Measurements from ENCODE around the gene GLMP. TPM values are rescaled to one million over a fixed set of nuclear protein-coding genes. Genes with fewer than 3 reads are reported as not detected.

Gene GLMP
- total RNA-seq, 2 donors from 2014 or later, result 17.2 to 19.6 TPM

- no peak overlapping the region for H3K27ac Mint-ChIP-seq
- peaks cover 18% of the 10 kb centered on the region for H3K36me3 Mint-ChIP-seq
- H3K4me1 Mint-ChIP-seq (ENCODE audit: low read depth in 2 of 2), result peaks cover 10 to 11% of the 10 kb centered on the region in 2 donors
- H3K27me3 Mint-ChIP-seq, result no peaks in the 10 kb centered on the region
- ATAC-seq (no peak), DNase-seq (ENCODE audit: low spot score) (no peak)
- H3K9me3 Mint-ChIP-seq, result no peaks in the 10 kb centered on the region
- H3K4me3 Mint-ChIP-seq, result no peak overlapping the region
Measured at GRCh38 chr1:156253634-156254033, 41.8 kb downstream of the GLMP start.

- ATAC-seq (no peak), DNase-seq (ENCODE audit: low spot score) (no peak)
- H3K4me3 Mint-ChIP-seq, result no peak overlapping the region
Measured at GRCh38 chr1:156251527-156251926, 44.0 kb downstream of the GLMP start.

GRCh38 chr1:156249593-156249992, 45.9 kb downstream of the GLMP start:
- no peak for DNase-seq (ENCODE audit: low spot score)
- no peak for ATAC-seq
- H3K4me3 Mint-ChIP-seq, result no peak overlapping the region
- H3K4me1 Mint-ChIP-seq (ENCODE audit: low read depth in 2 of 2), result peaks cover 13 to 17% of the 10 kb centered on the region in 2 donors
- H3K9me3 Mint-ChIP-seq, result no peaks in the 10 kb centered on the region
- peaks cover 18% of the 10 kb centered on the region for H3K36me3 Mint-ChIP-seq
- no peaks in the 10 kb centered on the region for H3K27me3 Mint-ChIP-seq
- no peak overlapping the region for H3K27ac Mint-ChIP-seq

More at GRCh38 chr1:156251527-156251926, 44.0 kb downstream of the GLMP start:
- peaks cover 0 to 5% of the 10 kb centered on the region in 2 donors for H3K4me1 Mint-ChIP-seq (ENCODE audit: low read depth in 2 of 2)
- no peaks in the 10 kb centered on the region for H3K27me3 Mint-ChIP-seq
- peaks cover 18% of the 10 kb centered on the region for H3K36me3 Mint-ChIP-seq
- H3K9me3 Mint-ChIP-seq, result no peaks in the 10 kb centered on the region
- no peak overlapping the region for H3K27ac Mint-ChIP-seq

GRCh38 chr1:156248323-156248683, 47.2 kb downstream of the GLMP start:
- DNase-seq (ENCODE audit: low spot score), result no peak
- Mint-ChIP-seq H3K4me3 (no peak overlapping the region), H3K36me3 (peaks cover 8% of the 10 kb centered on the region), H3K27me3 (no peaks in the 10 kb centered on the region), H3K9me3 (no peaks in the 10 kb centered on the region), H3K4me1 (ENCODE audit: low read depth in 2 of 2) (peaks cover 13 to 18% of the 10 kb centered on the region in 2 donors), H3K27ac (no peak overlapping the region)
- no peak for ATAC-seq

GRCh38 chr1:156247460-156248322, 47.8 kb downstream of the GLMP start, which contains the start of gene PAQR6:
TSS of gene PAQR6 (minus strand) at chr1:156248056. CDS start at chr1:156246731, 1,325 bp downstream.
- ATAC-seq (no peak), DNase-seq (ENCODE audit: low spot score) (no peak)
- Mint-ChIP-seq H3K4me1 (ENCODE audit: low read depth in 2 of 2) (peaks cover 13 to 18% of the 10 kb centered on the region in 2 donors), H3K27me3 (no peaks in the 10 kb centered on the region), H3K9me3 (no peaks in the 10 kb centered on the region), H3K36me3 (peaks cover 2% of the 10 kb centered on the region), H3K4me3 (no peak within 1 kb of the TSS), H3K27ac (no peak within 1 kb of the TSS)

GRCh38 chr1:156246781-156247459, 48.6 kb downstream of the GLMP start:
- no peaks in the 10 kb centered on the region for H3K36me3 Mint-ChIP-seq
- no peak overlapping the region for H3K27ac Mint-ChIP-seq
- no peaks in the 10 kb centered on the region for H3K9me3 Mint-ChIP-seq
- DNase-seq (ENCODE audit: low spot score) (no peak), ATAC-seq (no peak)
- no peak overlapping the region for H3K4me3 Mint-ChIP-seq
- H3K27me3 Mint-ChIP-seq, result no peaks in the 10 kb centered on the region
- H3K4me1 Mint-ChIP-seq (ENCODE audit: low read depth in 2 of 2), result peaks cover 13 to 18% of the 10 kb centered on the region in 2 donors

- H3K36me3 Mint-ChIP-seq, result no peaks in the 10 kb centered on the region
- H3K9me3 Mint-ChIP-seq, result no peaks in the 10 kb centered on the region
- DNase-seq (ENCODE audit: low spot score) (no peak), ATAC-seq (no peak)
- H3K27me3 Mint-ChIP-seq, result no peaks in the 10 kb centered on the region
- peaks cover 13 to 18% of the 10 kb centered on the region in 2 donors for H3K4me1 Mint-ChIP-seq (ENCODE audit: low read depth in 2 of 2)
- no peak overlapping the region for H3K4me3 Mint-ChIP-seq
- H3K27ac Mint-ChIP-seq, result no peak overlapping the region
Measured at GRCh38 chr1:156246241-156246780, 49.2 kb downstream of the GLMP start.

- Mint-ChIP-seq H3K9me3 (no peaks in the 10 kb centered on the region), H3K27me3 (no peaks in the 10 kb centered on the region)
Measured at GRCh38 chr1:156245451-156246232, 49.8 kb downstream of the GLMP start.

GRCh38 chr1:156244712-156245111, 50.8 kb downstream of the GLMP start:
- H3K27me3 Mint-ChIP-seq, result no peaks in the 10 kb centered on the region
- H3K36me3 Mint-ChIP-seq, result peaks cover 4% of the 10 kb centered on the region
- H3K27ac Mint-ChIP-seq, result no peak overlapping the region
- H3K4me3 Mint-ChIP-seq, result peak overlapping the region; percentile 81
- no peak for ATAC-seq
- no peaks in the 10 kb centered on the region for H3K9me3 Mint-ChIP-seq
- peaks cover 13 to 21% of the 10 kb centered on the region in 2 donors for H3K4me1 Mint-ChIP-seq (ENCODE audit: low read depth in 2 of 2)
- DNase-seq (ENCODE audit: low spot score), result no peak

More at GRCh38 chr1:156245451-156246232, 49.8 kb downstream of the GLMP start:
- peaks cover 13 to 21% of the 10 kb centered on the region in 2 donors for H3K4me1 Mint-ChIP-seq (ENCODE audit: low read depth in 2 of 2)
- H3K27ac Mint-ChIP-seq, result peak overlapping the region in 1 of 2 donors; percentile 48
- ATAC-seq (peak; percentile 73 to 77), DNase-seq (ENCODE audit: low spot score) (peak; percentile 71)
- H3K36me3 Mint-ChIP-seq, result no peaks in the 10 kb centered on the region
- H3K4me3 Mint-ChIP-seq, result peak overlapping the region; percentile 81

GRCh38 chr1:156244126-156244525, 51.4 kb downstream of the GLMP start:
- Mint-ChIP-seq H3K36me3 (peaks cover 6% of the 10 kb centered on the region), H3K4me3 (no peak overlapping the region)

GRCh38 chr1:156242738-156243137, 52.7 kb downstream of the GLMP start:
- ATAC-seq, result no peak
- no peak overlapping the region for H3K27ac Mint-ChIP-seq

More at GRCh38 chr1:156244126-156244525, 51.4 kb downstream of the GLMP start:
- H3K27me3 Mint-ChIP-seq, result no peaks in the 10 kb centered on the region
- H3K27ac Mint-ChIP-seq, result no peak overlapping the region
- DNase-seq (ENCODE audit: low spot score), result no peak
- peaks cover 13 to 21% of the 10 kb centered on the region in 2 donors for H3K4me1 Mint-ChIP-seq (ENCODE audit: low read depth in 2 of 2)
- H3K9me3 Mint-ChIP-seq, result no peaks in the 10 kb centered on the region
- ATAC-seq, result no peak

More at GRCh38 chr1:156242738-156243137, 52.7 kb downstream of the GLMP start:
- Mint-ChIP-seq H3K36me3 (peaks cover 11% of the 10 kb centered on the region), H3K9me3 (no peaks in the 10 kb centered on the region), H3K4me1 (ENCODE audit: low read depth in 2 of 2) (peaks cover 13 to 20% of the 10 kb centered on the region in 2 donors), H3K4me3 (no peak overlapping the region), H3K27me3 (no peaks in the 10 kb centered on the region)
- DNase-seq (ENCODE audit: low spot score), result no peak

All from natural killer cell treated with Interleukin-12 subunit alpha and Interleukin-12 subunit beta and Interleukin-15 and Interleukin-18, amount 100 ng/mL, for 72 hours (primary cell).